Epidermal melanocyte (primary cell): ENCODE measurements around the gene PRR19.

ENCODE experiments used
- DNase-seq: peaks from one replicate; pipeline ENCODE4 v3.0.0; 2011; ENCODE audit warnings: low spot score; ENCODE audit not compliant: insufficient read length

The PRR19 gene

GRCh38 chr19:42348211-42348610, 46.3 kb downstream of the PRR19 start:
- DNase-seq: no peak

GRCh38 chr19:42349378-42350107, 47.6 kb downstream of the PRR19 start:
- no peak for DNase-seq

- DNase-seq: no peak
Measured at GRCh38 chr19:42350417-42350816, 48.5 kb downstream of the PRR19 start.

GRCh38 chr19:42351079-42351735, 49.3 kb downstream of the PRR19 start:
- DNase-seq: no peak

- no peak for DNase-seq
Measured at GRCh38 chr19:42352301-42353259, 50.6 kb downstream of the PRR19 start.

GRCh38 chr19:42353341-42354015, 51.5 kb downstream of the PRR19 start:
- DNase-seq: no peak

GRCh38 chr19:42355896-42356295, 54.0 kb downstream of the PRR19 start:
- DNase-seq: no peak

GRCh38 chr19:42356686-42357085, 54.8 kb downstream of the PRR19 start:
- DNase-seq: no peak

GRCh38 chr19:42357290-42357689, 55.4 kb downstream of the PRR19 start:
- DNase-seq: no peak
